ENCODE data around the gene GCDH.

The GCDH gene

GRCh38 chr19:12946731-12947496, 56.0 kb downstream of the GCDH start:
- no peak for TF ChIP-seq POLR2AphosphoS5 (IDR thresholded peaks at IDR 0.05; ENCODE audit: low read depth, low read length)
- no peak for FAIRE-seq
- DNase-seq (ENCODE audit: insufficient read length, low spot score), result no peak

- FAIRE-seq (no peak), DNase-seq (ENCODE audit: insufficient read length, low spot score) (no peak)
- no peak for TF ChIP-seq PAX5 (IDR thresholded peaks at IDR 0.05; ENCODE audit: insufficient read depth, low read length, severe bottlenecking)
- TF ChIP-seq POLR2AphosphoS5 (IDR thresholded peaks at IDR 0.05; ENCODE audit: low read depth, low read length), result no peak
- TF ChIP-seq POLR2A (IDR thresholded peaks at IDR 0.05; ENCODE audit: low read depth, low read length), result no peak
- TF ChIP-seq POU2F2 (IDR thresholded peaks at IDR 0.05; ENCODE audit: low read depth, low read length), result no peak
- no peak for TF ChIP-seq TAF1 (IDR thresholded peaks at IDR 0.05; ENCODE audit: low read depth, low read length)
- no peak for TF ChIP-seq SPI1 (IDR thresholded peaks at IDR 0.05; ENCODE audit: low read depth, low read length)
Measured at GRCh38 chr19:12947702-12948611, 57.0 kb downstream of the GCDH start.

- FAIRE-seq (no peak), DNase-seq (ENCODE audit: insufficient read length, low spot score) (no peak)
- no peak for TF ChIP-seq POLR2AphosphoS5 (IDR thresholded peaks at IDR 0.05; ENCODE audit: low read depth, low read length)
Measured at GRCh38 chr19:12948612-12949362, 57.8 kb downstream of the GCDH start.

Measured in GM12891 (cell line).